Choroid plexus epithelial cell (primary cell): ENCODE measurements around the gene CSNK1A1.
A peak's percentile ranks its signal among the peaks of the same experiment; 100 is the strongest.
"Not testable (repeated sequence)": the region's sequence is repeated elsewhere in the genome, so short reads cannot be mapped to it uniquely, and the experiment has no call there.

Source experiments
- DNase-seq: peaks from one replicate; pipeline ENCODE4 v3.0.0-alpha.2; 2010; ENCODE audit warnings: low read depth
- H3K4me3 ChIP-seq: 2 replicates; pipeline ENCODE4 v1.5.1; 2011; ENCODE audit warnings: low read depth, mild to moderate bottlenecking, control low read depth, low read length, moderate library complexity
- CTCF ChIP-seq: conservative IDR thresholded peaks from 2 replicates; pipeline ENCODE4 v1.5.1; 2011; ENCODE audit warnings: low read depth, mild to moderate bottlenecking, control low read depth, inconsistent platforms, low read length, moderate library complexity

Gene CSNK1A1

GRCh38 chr5:149445739-149446369 lies 105.4 kb downstream of the CSNK1A1 start:
- H3K4me3 ChIP-seq = no peak overlapping the region
- TF ChIP-seq CTCF = no peak
- DNase-seq = peak; percentile 95

GRCh38 chr5:149445343-149445738 lies 105.9 kb downstream of the CSNK1A1 start:
- H3K4me3 ChIP-seq = no peak overlapping the region
- DNase-seq = no peak
- no peak for TF ChIP-seq CTCF

GRCh38 chr5:149444430-149444829 lies 106.8 kb downstream of the CSNK1A1 start:
- DNase-seq, H3K4me3 ChIP-seq: not testable (repeated sequence)

GRCh38 chr5:149443210-149443609 lies 108.0 kb downstream of the CSNK1A1 start:
- no peak for DNase-seq
- TF ChIP-seq CTCF = no peak
- no peak overlapping the region for H3K4me3 ChIP-seq

- peak; percentile 95 for TF ChIP-seq CTCF
- H3K4me3 ChIP-seq = no peak overlapping the region
- DNase-seq = peak; percentile 74
Observed at GRCh38 chr5:149442563-149443182, 108.6 kb downstream of the CSNK1A1 start.
